ENCODE results near the gene NPHP4. TPM values are rescaled to one million over a fixed set of nuclear protein-coding genes. Genes with fewer than 3 reads are reported as not detected.

Gene NPHP4
- total and polyA plus RNA-seq, 4 donors, result 1.7 to 5.6 (median 3.5) TPM

GRCh38 chr1:5868931-5869500 is 123.2 kb downstream of the NPHP4 start:
- no peak overlapping the region for H3K9ac ChIP-seq (ENCODE audit: low read depth in 1 of 2, low read length in 2 of 2)
- WGBS, result 97% methylated on average over 6 of the region's 6 CpGs
- H3K4me3 ChIP-seq (ENCODE audit: low read depth in 1 of 3, low read length in 3 of 3), result no peak overlapping the region
- no peaks in the 10 kb centered on the region for H3K36me3 ChIP-seq (ENCODE audit: control insufficient read depth in 4 of 4, insufficient read depth in 3 of 4, low read depth in 1 of 4, low read length in 3 of 4)
- no peaks in the 10 kb centered on the region for H3K27me3 ChIP-seq (ENCODE audit: control insufficient read depth in 4 of 4, insufficient read depth in 4 of 4, low read length in 3 of 4)
- H3K27ac ChIP-seq (ENCODE audit: low read depth in 1 of 2, low read length in 2 of 2), result no peak overlapping the region
- TF ChIP-seq FOXA2 (IDR thresholded peaks at IDR 0.05) (no peak), FOXA1 (IDR thresholded peaks at IDR 0.05) (no peak), ATF3 (IDR thresholded peaks at IDR 0.05) (no peak), GABPA (IDR thresholded peaks at IDR 0.05 in 1 of 2, conservative IDR thresholded peaks at IDR 0.05 in 1 of 2) (no peak), MAX (IDR thresholded peaks at IDR 0.05) (no peak), SP1 (IDR thresholded peaks at IDR 0.05) (no peak), NR2F2 (IDR thresholded peaks at IDR 0.05) (no peak), RXRA (IDR thresholded peaks at IDR 0.05) (no peak), YY1 (IDR thresholded peaks at IDR 0.05) (no peak), HNF4A (conservative IDR thresholded peaks at IDR 0.05) (no peak), JUND (IDR thresholded peaks at IDR 0.05) (no peak), EGR1 (IDR thresholded peaks at IDR 0.05; ENCODE audit: low read depth in 2 of 2) (no peak), ZBTB33 (IDR thresholded peaks at IDR 0.05) (no peak), REST (IDR thresholded peaks at IDR 0.05) (no peak), TAF1 (conservative IDR thresholded peaks at IDR 0.05) (no peak), RAD21 (IDR thresholded peaks at IDR 0.05) (no peak), HNF4G (IDR thresholded peaks at IDR 0.05) (no peak), CTCF (IDR thresholded peaks at IDR 0.05; ENCODE audit: low read depth, low read length, missing input control) (no peak)
- no peaks in the 10 kb centered on the region for H3K4me1 ChIP-seq (ENCODE audit: control insufficient read depth in 4 of 4, insufficient read depth in 4 of 4, low read length in 3 of 4)
- DNase-seq (ENCODE audit: low spot score), result no peak
- no peaks in the 10 kb centered on the region for H3K9me3 ChIP-seq (ENCODE audit: control insufficient read depth in 4 of 4, low read length in 3 of 4)

All from liver (tissue), 9 donors.